ENCODE measurements around the gene SERPINB2.

Gene SERPINB2

GRCh38 chr18:63872586-63872985 is 14.9 kb upstream of the SERPINB2 start:
- no peaks in the 10 kb centered on the region for H3K36me3 Mint-ChIP-seq (ENCODE audit: insufficient read depth)
- no peak overlapping the region for H3K27ac Mint-ChIP-seq
- no peak overlapping the region for H3K4me3 Mint-ChIP-seq
- ATAC-seq (replicated peaks) (no peak), DNase-seq (no peak)
- peaks cover 16 to 27% of the 10 kb centered on the region in 2 donors for H3K27me3 Mint-ChIP-seq
- H3K4me1 Mint-ChIP-seq (ENCODE audit: low read depth in 2 of 2) = no peaks in the 10 kb centered on the region
- H3K9me3 Mint-ChIP-seq = no peaks in the 10 kb centered on the region

- H3K4me3 Mint-ChIP-seq = no peak overlapping the region
- H3K27ac Mint-ChIP-seq = no peak overlapping the region
- ATAC-seq (replicated peaks) = no peak
- H3K27me3 Mint-ChIP-seq = peaks cover 0 to 19% of the 10 kb centered on the region in 2 donors
- no peak for DNase-seq
- H3K36me3 Mint-ChIP-seq (ENCODE audit: insufficient read depth) = peaks cover 5% of the 10 kb centered on the region
- no peaks in the 10 kb centered on the region for H3K9me3 Mint-ChIP-seq
- H3K4me1 Mint-ChIP-seq (ENCODE audit: low read depth in 2 of 2) = no peaks in the 10 kb centered on the region
Observed at GRCh38 chr18:63878343-63878742, 9.2 kb upstream of the SERPINB2 start.

GRCh38 chr18:63878925-63879324 is 8.6 kb upstream of the SERPINB2 start:
- peaks cover 0 to 17% of the 10 kb centered on the region in 2 donors for H3K27me3 Mint-ChIP-seq
- H3K4me3 Mint-ChIP-seq = no peak overlapping the region
- no peak for DNase-seq
- no peak overlapping the region for H3K27ac Mint-ChIP-seq
- ATAC-seq (replicated peaks) = no peak
- H3K9me3 Mint-ChIP-seq = no peaks in the 10 kb centered on the region
- no peaks in the 10 kb centered on the region for H3K4me1 Mint-ChIP-seq (ENCODE audit: low read depth in 2 of 2)
- H3K36me3 Mint-ChIP-seq (ENCODE audit: insufficient read depth) = peaks cover 5% of the 10 kb centered on the region

- no peak overlapping the region for H3K27ac Mint-ChIP-seq
- H3K9me3 Mint-ChIP-seq = no peaks in the 10 kb centered on the region
- H3K27me3 Mint-ChIP-seq = peaks cover 0 to 17% of the 10 kb centered on the region in 2 donors
- no peak for ATAC-seq (replicated peaks)
- H3K4me1 Mint-ChIP-seq (ENCODE audit: low read depth in 2 of 2) = no peaks in the 10 kb centered on the region
- H3K4me3 Mint-ChIP-seq = no peak overlapping the region
- no peak for DNase-seq
- peaks cover 5% of the 10 kb centered on the region for H3K36me3 Mint-ChIP-seq (ENCODE audit: insufficient read depth)
Observed at GRCh38 chr18:63879709-63880108, 7.8 kb upstream of the SERPINB2 start.

GRCh38 chr18:63881851-63882250 is 5.7 kb upstream of the SERPINB2 start:
- peaks cover 5% of the 10 kb centered on the region for H3K36me3 Mint-ChIP-seq (ENCODE audit: insufficient read depth)
- no peaks in the 10 kb centered on the region for H3K9me3 Mint-ChIP-seq
- no peak for DNase-seq
- no peak overlapping the region for H3K27ac Mint-ChIP-seq
- H3K4me1 Mint-ChIP-seq (ENCODE audit: low read depth in 2 of 2) = no peaks in the 10 kb centered on the region
- H3K27me3 Mint-ChIP-seq = peaks cover 14 to 26% of the 10 kb centered on the region in 2 donors
- no peak overlapping the region for H3K4me3 Mint-ChIP-seq
- ATAC-seq (replicated peaks) = no peak

- peaks cover 14 to 31% of the 10 kb centered on the region in 2 donors for H3K27me3 Mint-ChIP-seq
- ATAC-seq (replicated peaks) = no peak
- no peak overlapping the region for H3K4me3 Mint-ChIP-seq
- DNase-seq = no peak
- peaks cover 5% of the 10 kb centered on the region for H3K36me3 Mint-ChIP-seq (ENCODE audit: insufficient read depth)
- H3K9me3 Mint-ChIP-seq = no peaks in the 10 kb centered on the region
- H3K4me1 Mint-ChIP-seq (ENCODE audit: low read depth in 2 of 2) = no peaks in the 10 kb centered on the region
- no peak overlapping the region for H3K27ac Mint-ChIP-seq
Observed at GRCh38 chr18:63882333-63883141, 5.0 kb upstream of the SERPINB2 start.

- no peak for DNase-seq
- H3K4me1 Mint-ChIP-seq (ENCODE audit: low read depth in 2 of 2) = no peaks in the 10 kb centered on the region
- H3K9me3 Mint-ChIP-seq = no peaks in the 10 kb centered on the region
- peaks cover 14 to 32% of the 10 kb centered on the region in 2 donors for H3K27me3 Mint-ChIP-seq
- H3K27ac Mint-ChIP-seq = no peak overlapping the region
- no peak overlapping the region for H3K4me3 Mint-ChIP-seq
- peaks cover 5% of the 10 kb centered on the region for H3K36me3 Mint-ChIP-seq (ENCODE audit: insufficient read depth)
- no peak for ATAC-seq (replicated peaks)
Observed at GRCh38 chr18:63883617-63884016, 3.9 kb upstream of the SERPINB2 start.

GRCh38 chr18:63888470-63889190 is 1.1 kb downstream of the SERPINB2 start:
- no peaks in the 10 kb centered on the region for H3K9me3 Mint-ChIP-seq

GRCh38 chr18:63889626-63890025 is 2.1 kb downstream of the SERPINB2 start:
- ATAC-seq (replicated peaks) (no peak), DNase-seq (no peak)
- Mint-ChIP-seq H3K9me3 (no peaks in the 10 kb centered on the region), H3K27me3 (peaks cover 32 to 56% of the 10 kb centered on the region in 2 donors), H3K27ac (no peak overlapping the region), H3K4me3 (no peak overlapping the region), H3K4me1 (ENCODE audit: low read depth in 2 of 2) (no peaks in the 10 kb centered on the region), H3K36me3 (ENCODE audit: insufficient read depth) (no peaks in the 10 kb centered on the region)

More at GRCh38 chr18:63888470-63889190, 1.1 kb downstream of the SERPINB2 start:
- Mint-ChIP-seq H3K36me3 (ENCODE audit: insufficient read depth) (no peaks in the 10 kb centered on the region), H3K4me3 (no peak overlapping the region), H3K4me1 (ENCODE audit: low read depth in 2 of 2) (no peaks in the 10 kb centered on the region), H3K27ac (no peak overlapping the region), H3K27me3 (peaks cover 31 to 46% of the 10 kb centered on the region in 2 donors)
- no peak for DNase-seq
- no peak for ATAC-seq (replicated peaks)

- DNase-seq = no peak
- Mint-ChIP-seq H3K4me3 (no peak overlapping the region), H3K27me3 (peaks cover 28 to 58% of the 10 kb centered on the region in 2 donors), H3K27ac (no peak overlapping the region), H3K4me1 (ENCODE audit: low read depth in 2 of 2) (no peaks in the 10 kb centered on the region), H3K36me3 (ENCODE audit: insufficient read depth) (no peaks in the 10 kb centered on the region), H3K9me3 (no peaks in the 10 kb centered on the region)
- no peak for ATAC-seq (replicated peaks)
Observed at GRCh38 chr18:63890237-63890949, 2.9 kb downstream of the SERPINB2 start.

GRCh38 chr18:63890950-63891304 is 3.4 kb downstream of the SERPINB2 start:
- no peaks in the 10 kb centered on the region for H3K9me3 Mint-ChIP-seq
- ATAC-seq (replicated peaks) (no peak), DNase-seq (no peak)
- no peak overlapping the region for H3K4me3 Mint-ChIP-seq
- no peaks in the 10 kb centered on the region for H3K36me3 Mint-ChIP-seq (ENCODE audit: insufficient read depth)
- H3K27ac Mint-ChIP-seq = no peak overlapping the region
- H3K27me3 Mint-ChIP-seq = peaks cover 26 to 53% of the 10 kb centered on the region in 2 donors
- no peaks in the 10 kb centered on the region for H3K4me1 Mint-ChIP-seq (ENCODE audit: low read depth in 2 of 2)

GRCh38 chr18:63892566-63892965 is 5.1 kb downstream of the SERPINB2 start:
- ATAC-seq (replicated peaks) = no peak
- no peaks in the 10 kb centered on the region for H3K4me1 Mint-ChIP-seq (ENCODE audit: low read depth in 2 of 2)
- peaks cover 12 to 51% of the 10 kb centered on the region in 2 donors for H3K27me3 Mint-ChIP-seq
- no peak overlapping the region for H3K4me3 Mint-ChIP-seq
- no peak overlapping the region for H3K27ac Mint-ChIP-seq
- no peaks in the 10 kb centered on the region for H3K36me3 Mint-ChIP-seq (ENCODE audit: insufficient read depth)
- DNase-seq = no peak
- no peaks in the 10 kb centered on the region for H3K9me3 Mint-ChIP-seq

GRCh38 chr18:63894106-63894772 is 6.7 kb downstream of the SERPINB2 start:
- DNase-seq (no peak), ATAC-seq (replicated peaks) (no peak)
- no peaks in the 10 kb centered on the region for H3K9me3 Mint-ChIP-seq
- H3K4me1 Mint-ChIP-seq (ENCODE audit: low read depth in 2 of 2) = no peaks in the 10 kb centered on the region
- no peak overlapping the region for H3K4me3 Mint-ChIP-seq
- H3K36me3 Mint-ChIP-seq (ENCODE audit: insufficient read depth) = no peaks in the 10 kb centered on the region
- H3K27ac Mint-ChIP-seq = no peak overlapping the region
- H3K27me3 Mint-ChIP-seq = peaks cover 11 to 52% of the 10 kb centered on the region in 2 donors
